Measurements from ENCODE around the gene HMGCLL1. TPM values are rescaled to one million over a fixed set of nuclear protein-coding genes. Genes with fewer than 3 reads are reported as not detected.

Gene HMGCLL1
- polyA plus RNA-seq, 1 experiment, result 0.15 TPM

DNA sequence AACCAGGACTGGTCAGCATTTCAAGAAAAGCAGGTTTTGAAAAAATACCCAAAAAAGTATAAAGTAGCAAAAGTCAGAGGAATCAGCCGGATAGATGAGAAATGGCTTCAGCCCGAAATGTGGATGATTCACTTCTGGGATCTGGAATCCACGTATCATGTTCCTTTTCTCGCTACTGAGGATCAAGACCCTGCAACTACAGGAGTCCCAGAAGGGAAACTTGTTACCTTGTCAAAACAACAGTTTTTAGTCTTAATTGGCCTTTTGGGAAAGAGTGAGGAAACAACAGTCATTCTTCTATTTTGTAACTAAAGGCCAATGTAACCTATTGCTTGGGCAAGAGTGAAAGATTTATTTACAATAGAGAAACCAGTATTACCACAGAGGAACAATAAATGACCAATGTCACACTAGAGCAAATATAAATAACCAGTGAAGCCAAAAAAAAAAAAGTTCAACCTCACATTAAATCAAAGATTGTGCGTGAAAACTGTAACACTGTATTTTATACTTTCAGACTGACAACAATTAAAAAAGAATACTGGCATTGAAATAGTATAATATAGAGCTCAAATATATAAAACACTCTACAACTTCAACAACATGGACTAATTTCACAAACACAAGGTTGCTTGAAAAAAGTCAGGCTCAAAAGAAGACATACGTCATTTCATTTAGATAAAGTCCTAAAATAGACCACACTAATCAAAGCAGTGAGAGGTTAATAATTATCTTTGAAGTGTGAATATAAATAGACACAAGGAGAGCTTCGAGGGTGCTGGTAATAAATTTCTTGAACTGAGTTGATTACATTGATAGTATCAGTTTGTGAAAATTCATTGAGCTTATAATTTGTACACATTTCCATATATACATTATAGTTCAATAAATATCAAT is 135.5 kb downstream of the HMGCLL1 start:
- CTCF ChIA-PET, result interaction anchor here (0.7 to 6.0 kb wide), 10 partner anchors 72 to 849 kb away, joined by 3 to 128 read pairs (median 20); no protein-coding TSS in a partner anchor
- DNase-seq (ENCODE audit: low read depth, low spot score), result no peak
- Histone ChIP-seq H3K27me3 (ENCODE audit: control insufficient read depth, insufficient read depth, low read length) (no peaks in the 10 kb centered on the region), H3K4me3 (ENCODE audit: low read depth, low read length) (no peak overlapping the region), H3K9me3 (ENCODE audit: control insufficient read depth, insufficient read depth, low read length) (no peaks in the 10 kb centered on the region), H3K27ac (ENCODE audit: low read depth, low read length) (no peak overlapping the region)
- TF ChIP-seq CTCF (IDR thresholded peaks at IDR 0.05; ENCODE audit: low read depth, low read length), result no peak
- POLR2A ChIA-PET, result no interaction called here

- POLR2A ChIA-PET, result no interaction called here
Observed at GRCh38 chr6:55438203-55438602, 140.8 kb downstream of the HMGCLL1 start.

GRCh38 chr6:55437141-55437540 is 141.9 kb downstream of the HMGCLL1 start:
- DNase-seq (ENCODE audit: low read depth, low spot score), result no peak
- ChIA-PET POLR2A (no interaction called here), CTCF (interaction anchor here (1.0 to 1.5 kb wide), 2 partner anchors 160 to 449 kb away, joined by 3 to 5 read pairs; no protein-coding TSS in a partner anchor)
- H3K27me3 ChIP-seq (ENCODE audit: control insufficient read depth, insufficient read depth, low read length), result no peaks in the 10 kb centered on the region
- TF ChIP-seq CTCF (IDR thresholded peaks at IDR 0.05; ENCODE audit: low read depth, low read length), result no peak
- H3K4me3 ChIP-seq (ENCODE audit: low read depth, low read length), result no peak overlapping the region
- H3K9me3 ChIP-seq (ENCODE audit: control insufficient read depth, insufficient read depth, low read length), result no peaks in the 10 kb centered on the region
- no peak overlapping the region for H3K27ac ChIP-seq (ENCODE audit: low read depth, low read length)

More at GRCh38 chr6:55438203-55438602, 140.8 kb downstream of the HMGCLL1 start:
- CTCF ChIA-PET, result interaction anchor here (0.7 to 1.5 kb wide), 3 partner anchors 8 to 448 kb away, joined by 3 to 5 read pairs (median 4); no protein-coding TSS in a partner anchor
- Histone ChIP-seq H3K27me3 (ENCODE audit: control insufficient read depth, insufficient read depth, low read length) (no peaks in the 10 kb centered on the region), H3K27ac (ENCODE audit: low read depth, low read length) (no peak overlapping the region), H3K4me3 (ENCODE audit: low read depth, low read length) (no peak overlapping the region), H3K9me3 (ENCODE audit: control insufficient read depth, insufficient read depth, low read length) (no peaks in the 10 kb centered on the region)
- TF ChIP-seq CTCF (IDR thresholded peaks at IDR 0.05; ENCODE audit: low read depth, low read length), result no peak
- no peak for DNase-seq (ENCODE audit: low read depth, low spot score)

GRCh38 chr6:55433446-55434130 is 145.4 kb downstream of the HMGCLL1 start:
- H3K4me3 ChIP-seq (ENCODE audit: low read depth, low read length), result no peak overlapping the region
- H3K27ac ChIP-seq (ENCODE audit: low read depth, low read length), result no peak overlapping the region
- CTCF ChIA-PET, result interaction anchor here (1.4 to 1.7 kb wide), 2 partner anchors 13 to 157 kb away, joined by 4 to 5 read pairs; no protein-coding TSS in a partner anchor
- POLR2A ChIA-PET, result no interaction called here
- no peak for TF ChIP-seq CTCF (IDR thresholded peaks at IDR 0.05; ENCODE audit: low read depth, low read length)
- H3K9me3 ChIP-seq (ENCODE audit: control insufficient read depth, insufficient read depth, low read length), result no peaks in the 10 kb centered on the region
- no peak for DNase-seq (ENCODE audit: low read depth, low spot score)
- no peaks in the 10 kb centered on the region for H3K27me3 ChIP-seq (ENCODE audit: control insufficient read depth, insufficient read depth, low read length)
